Measurements from ENCODE around the gene MYH16.

MYH16 gene

GRCh38 chr7:99359465-99360154, 87.0 kb downstream of the MYH16 start:
- no peak for DNase-seq

Data from EL (cell line).